Suprapubic skin (tissue), 4 donors: Measurements from ENCODE around the gene COG5.

Source experiments
- EP300 ChIP-seq: sonication (generic); formaldehyde crosslinking; IDR thresholded peaks from one replicate; pipeline ENCODE4 v1.6.1; 2017; ENCODE audit warnings: antibody characterized with exemption
- POLR2A ChIP-seq, 2 donors: fragments of 450-650 bp; IDR thresholded peaks; one replicate each; pipeline ENCODE4 v1.6.1; 2017; ENCODE audit warnings: antibody characterized with exemption in 2 of 2, mild to moderate bottlenecking in 2 of 2, moderate library complexity in 2 of 2
- POLR2AphosphoS5 ChIP-seq, 3 donors: sonication (generic); formaldehyde crosslinking; IDR thresholded peaks; one replicate each; pipeline ENCODE4 v1.6.1; 2017; ENCODE audit warnings: antibody characterized with exemption in 3 of 3
- TF ChIP-seq, protein P1 (sequence below), 2 donors: fragments of 200-600 bp in 1 of 2; fragments of 450-650 bp in 1 of 2; sonication (generic) in 1 of 2; IDR thresholded peaks; one replicate each; pipeline ENCODE4 v1.5.1; 2016 to 2019; ENCODE audit warnings: antibody characterized with exemption in 2 of 2, mild to moderate bottlenecking in 1 of 2, moderate library complexity in 1 of 2

DNA sequence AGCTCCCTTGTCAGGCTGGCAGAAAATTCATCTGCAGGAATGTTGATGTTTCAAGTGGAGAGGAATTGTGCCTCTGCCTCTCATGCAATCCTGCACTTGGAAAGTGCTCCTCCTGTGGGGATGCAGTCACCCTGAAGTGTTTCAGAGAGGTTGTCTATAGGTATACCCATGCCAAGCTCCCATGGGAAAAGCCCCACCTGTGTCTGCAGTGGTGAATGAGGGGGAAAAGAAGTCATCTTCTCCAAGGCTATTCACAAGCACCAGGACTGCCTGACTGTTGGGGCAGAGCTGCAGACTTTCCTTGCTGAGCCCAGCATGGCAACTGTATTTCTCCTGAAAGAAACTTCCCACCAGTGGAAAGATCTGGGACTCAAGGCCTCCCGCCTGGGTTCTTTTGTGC, 58.4 kb downstream of the COG5 start:
- TF ChIP-seq, protein P1, sequence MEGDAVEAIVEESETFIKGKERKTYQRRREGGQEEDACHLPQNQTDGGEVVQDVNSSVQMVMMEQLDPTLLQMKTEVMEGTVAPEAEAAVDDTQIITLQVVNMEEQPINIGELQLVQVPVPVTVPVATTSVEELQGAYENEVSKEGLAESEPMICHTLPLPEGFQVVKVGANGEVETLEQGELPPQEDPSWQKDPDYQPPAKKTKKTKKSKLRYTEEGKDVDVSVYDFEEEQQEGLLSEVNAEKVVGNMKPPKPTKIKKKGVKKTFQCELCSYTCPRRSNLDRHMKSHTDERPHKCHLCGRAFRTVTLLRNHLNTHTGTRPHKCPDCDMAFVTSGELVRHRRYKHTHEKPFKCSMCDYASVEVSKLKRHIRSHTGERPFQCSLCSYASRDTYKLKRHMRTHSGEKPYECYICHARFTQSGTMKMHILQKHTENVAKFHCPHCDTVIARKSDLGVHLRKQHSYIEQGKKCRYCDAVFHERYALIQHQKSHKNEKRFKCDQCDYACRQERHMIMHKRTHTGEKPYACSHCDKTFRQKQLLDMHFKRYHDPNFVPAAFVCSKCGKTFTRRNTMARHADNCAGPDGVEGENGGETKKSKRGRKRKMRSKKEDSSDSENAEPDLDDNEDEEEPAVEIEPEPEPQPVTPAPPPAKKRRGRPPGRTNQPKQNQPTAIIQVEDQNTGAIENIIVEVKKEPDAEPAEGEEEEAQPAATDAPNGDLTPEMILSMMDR (IDR thresholded peaks at IDR 0.05) = no peak
- TF ChIP-seq EP300 (no peak), POLR2AphosphoS5 (IDR thresholded peaks at IDR 0.05) (no peak), POLR2A (IDR thresholded peaks at IDR 0.05) (no peak)
